H1 (cell line): ENCODE measurements around the gene NKAPD1. TPM values are rescaled to one million over a fixed set of nuclear protein-coding genes. Genes with fewer than 3 reads are reported as not detected.

Source experiments
- CHD1 ChIP-seq: IDR thresholded peaks from 2 replicates; pipeline ENCODE4 v1.6.1; 2012; ENCODE audit warnings: low read depth, low read length, improper control_type of control experiment
- CHD7 ChIP-seq: fragments of 300-600 bp; sonication (generic); IDR thresholded peaks from 2 replicates; pipeline ENCODE4 v1.7.1; 2012; ENCODE audit warnings: low read length, moderate library complexity, mild to moderate bottlenecking, inconsistent platforms; ENCODE audit not compliant: insufficient replicate concordance
- GABPA ChIP-seq: IDR thresholded peaks from 2 replicates; pipeline ENCODE4 v1.6.1; 2011; ENCODE audit warnings: mild to moderate bottlenecking, low read length, moderate library complexity, borderline replicate concordance; ENCODE audit not compliant: insufficient read depth
- JUN ChIP-seq: IDR thresholded peaks from 2 replicates; pipeline ENCODE4 v1.6.1; 2011; ENCODE audit warnings: low read depth, mild to moderate bottlenecking, improper control_type of control experiment, low read length
- polyA plus RNA-seq, 7 experiments: library from polyadenylated mRNA; depleted of rRNA in 3 of 7; stranded (reverse) in 5 of 7; unstranded in 2 of 7; fragments of >200 nt in 5 of 7; fragments of 200-250 nt in 2 of 7; gene quantifications; 1 replicate in 5 of 7; 2 replicates in 1 of 7; 4 replicates in 1 of 7; pipeline versions ENCODE4 v1.2.1 to v1.2.3, GENCODE V29; 2011 to 2013; ENCODE audit warnings: missing spikeins in 2 of 7, mixed read lengths in 2 of 7
- total RNA-seq: library from RNA; stranded (reverse); fragmentation: NEBNext Ultra II Directional; extraction: Animal tissue kit (Norgen Biotek cat#: 25700); gene quantifications from 2 replicates; pipeline ENCODE4 v1.2.1, GENCODE V29; 2021

Gene NKAPD1
- total and polyA plus RNA-seq, 2 of the 8 experiments (the other 6 are each of a cell fraction or from before 2014, with no cell fraction given): 6.7 to 16.7 TPM

- TF ChIP-seq CHD7 (no peak), CHD1 (no peak), JUN (no peak), GABPA (no peak)
Observed at GRCh38 chr11:112051768-112052167, 22.3 kb upstream of the NKAPD1 start (continued).
